Measurements from ENCODE around the gene PLCD1. TPM values are rescaled to one million over a fixed set of nuclear protein-coding genes. Genes with fewer than 3 reads are reported as not detected.
A peak's percentile ranks its signal among the peaks of the same experiment; 100 is the strongest.

PLCD1 gene
- total and polyA plus RNA-seq, 2 of the 13 experiments (the other 11 are each of a cell fraction or from before 2014, with no cell fraction given), result 10.1 to 12.4 TPM

DNA sequence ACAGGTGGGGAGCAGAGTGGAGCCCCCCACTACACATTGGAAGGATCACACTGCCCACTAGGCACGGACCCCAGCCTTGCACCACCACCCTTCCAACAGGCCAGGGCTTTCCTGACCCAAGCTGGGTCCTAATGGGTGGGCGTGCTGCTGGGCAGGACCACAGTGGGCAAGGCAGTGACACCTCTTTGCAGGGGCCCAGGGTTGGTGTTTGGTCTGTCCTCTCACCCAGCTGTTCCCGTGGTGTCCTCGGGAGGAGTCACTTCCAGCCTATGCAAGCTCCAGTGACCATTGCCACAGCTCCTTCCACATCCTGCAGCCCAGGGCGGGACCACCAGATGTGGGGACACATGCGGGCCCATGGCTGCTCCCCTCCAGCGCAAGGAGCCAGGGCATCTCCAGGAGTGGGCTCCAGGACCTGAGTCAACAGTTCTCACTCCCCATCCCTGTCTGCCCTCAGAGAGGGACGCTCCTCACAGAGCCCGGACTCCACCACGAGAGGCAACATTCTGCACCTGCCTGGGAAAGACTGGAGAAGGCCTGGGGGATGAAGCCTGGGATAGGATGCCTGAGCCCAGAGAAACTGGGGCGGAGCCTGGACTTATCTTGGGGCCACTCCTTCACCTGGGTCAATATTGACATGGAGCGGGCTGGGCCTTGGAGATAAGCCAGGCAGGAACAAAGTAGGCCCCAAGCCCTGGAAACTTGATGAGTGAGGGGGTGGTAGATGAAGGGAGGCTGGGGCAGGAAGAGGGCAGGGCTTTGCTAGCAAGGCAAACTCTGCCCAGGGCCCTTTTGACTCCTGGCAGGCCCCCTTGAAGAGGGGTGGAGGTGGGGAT, 42.7 kb downstream of the PLCD1 start (continued):
- no peak for TF ChIP-seq ZNF329 (CRISPR knock-in tag; IDR thresholded peaks at IDR 0.05; ENCODE audit: low read depth)
- no peak for TF ChIP-seq ZNF510 (CRISPR knock-in tag; IDR thresholded peaks at IDR 0.05; ENCODE audit: low read depth)
- TF ChIP-seq HOXA9 (CRISPR knock-in tag; IDR thresholded peaks at IDR 0.05; ENCODE audit: borderline replicate concordance), result no peak
- no peak for TF ChIP-seq ASH2L (IDR thresholded peaks at IDR 0.05; ENCODE audit: insufficient read length, low read depth, low read length)
- TF ChIP-seq ZBTB7A (CRISPR knock-in tag; IDR thresholded peaks at IDR 0.05), result peak; percentile 7; the same call in 1 of the 2 replicates
- no peak for TF ChIP-seq PCBP1 (IDR thresholded peaks at IDR 0.05; ENCODE audit: borderline replicate concordance, low read depth, low read length)
- no peak for TF ChIP-seq ZNF296 (CRISPR knock-in tag; conservative IDR thresholded peaks at IDR 0.05)
- no peak for TF ChIP-seq MYNN (CRISPR knock-in tag; IDR thresholded peaks at IDR 0.05; ENCODE audit: low read depth)
- TF ChIP-seq MAFF (IDR thresholded peaks at IDR 0.05; ENCODE audit: low read depth, low read length), result no peak
- no peak for TF ChIP-seq ZNF562 (CRISPR knock-in tag; IDR thresholded peaks at IDR 0.05; ENCODE audit: borderline replicate concordance)
- no peak for TF ChIP-seq ISX (CRISPR knock-in tag; conservative IDR thresholded peaks at IDR 0.05)
- no peak for TF ChIP-seq THAP7 (CRISPR knock-in tag; IDR thresholded peaks at IDR 0.05)
- no peak for TF ChIP-seq ADNP (CRISPR knock-in tag; IDR thresholded peaks at IDR 0.05)
- TF ChIP-seq TERF1 (CRISPR knock-in tag; IDR thresholded peaks at IDR 0.05), result no peak
- no peak for TF ChIP-seq ZNF256 (CRISPR knock-in tag; conservative IDR thresholded peaks at IDR 0.05)
- no peak for TF ChIP-seq ZNF670 (CRISPR knock-in tag; IDR thresholded peaks at IDR 0.05; ENCODE audit: borderline replicate concordance)
- TF ChIP-seq ZFYVE20 (CRISPR knock-in tag; IDR thresholded peaks at IDR 0.05; ENCODE audit: borderline replicate concordance, low read depth), result no peak
- peak; percentile 54; the same call in 1 of the 2 replicates for TF ChIP-seq ZNF687 (CRISPR knock-in tag; IDR thresholded peaks at IDR 0.05)
- TF ChIP-seq CREB3 (CRISPR knock-in tag; IDR thresholded peaks at IDR 0.05), result no peak
- 0 out of 2 replicates have a peak, but pooled peaks have one; percentile 26 for TF ChIP-seq PAF1 (CRISPR knock-in tag; IDR thresholded peaks at IDR 0.05)
- TF ChIP-seq KLF13 (CRISPR knock-in tag; IDR thresholded peaks at IDR 0.05), result no peak
- no peak for TF ChIP-seq ZNF33A (CRISPR knock-in tag; IDR thresholded peaks at IDR 0.05; ENCODE audit: borderline replicate concordance)
- TF ChIP-seq STAT5B (CRISPR knock-in tag; IDR thresholded peaks at IDR 0.05), result no peak

All from HepG2 (cell line).